HEK293T (cell line): Measurements from ENCODE around the gene SNTB2.
A peak's percentile ranks its signal among the peaks of the same experiment; 100 is the strongest.
"Not testable (repeated sequence)": the region's sequence is repeated elsewhere in the genome, so short reads cannot be mapped to it uniquely, and the experiment has no call there.

Experiments
- CTCF ChIA-PET: fragments of 350-600 bp; formaldehyde crosslinking; extraction: SDS; loops from one replicate; lab custom pipeline; 2021; ENCODE audit warnings: antibody characterized with exemption, inconsistent platforms; lab: Yijun Ruan, JAX
- POLR2A ChIA-PET: fragments of 350-600 bp; formaldehyde crosslinking; extraction: SDS; loops from one replicate; lab custom pipeline; 2020; ENCODE audit warnings: antibody characterized with exemption, inconsistent platforms; lab: Yijun Ruan, JAX
- DNase-seq: peaks from one replicate; pipeline ENCODE4 v3.0.0; 2012; ENCODE audit warnings: mixed read lengths; ENCODE audit errors: extremely low spot score
- ARNT ChIP-seq: fragments of 450-650 bp; IDR thresholded peaks from 2 replicates; pipeline ENCODE4 v1.6.1; 2017; ENCODE audit warnings: mild to moderate bottlenecking
- BHLHE40 ChIP-seq: fragments of 450-650 bp; IDR thresholded peaks from 2 replicates; pipeline ENCODE4 v1.6.1; 2016; ENCODE audit warnings: mild to moderate bottlenecking, moderate library complexity, borderline replicate concordance
- CTBP1 ChIP-seq: fragments of 450-650 bp; IDR thresholded peaks from 2 replicates; pipeline ENCODE4 v1.6.1; 2016; ENCODE audit warnings: borderline replicate concordance
- ELF4 ChIP-seq: fragments of 450-650 bp; IDR thresholded peaks from 2 replicates; pipeline ENCODE4 v1.6.1; 2017; ENCODE audit warnings: antibody characterized with exemption
- FOXA1 ChIP-seq: fragments of 450-650 bp; IDR thresholded peaks from 2 replicates; pipeline ENCODE4 v1.6.1; 2016; ENCODE audit warnings: mild to moderate bottlenecking
- FOXK2 ChIP-seq: fragments of 450-650 bp; IDR thresholded peaks from 2 replicates; pipeline ENCODE4 v1.6.1; 2016; ENCODE audit warnings: mild to moderate bottlenecking
- FOXM1 ChIP-seq: fragments of 450-650 bp; IDR thresholded peaks from 2 replicates; pipeline ENCODE4 v1.6.1; 2017; ENCODE audit warnings: mild to moderate bottlenecking, borderline replicate concordance
- HDGF ChIP-seq: fragments of 450-650 bp; IDR thresholded peaks from 2 replicates; pipeline ENCODE4 v1.6.1; 2017; ENCODE audit warnings: antibody characterized with exemption, borderline replicate concordance
- L3MBTL2 ChIP-seq: fragments of 450-650 bp; conservative IDR thresholded peaks from 2 replicates; pipeline ENCODE4 v1.6.1; 2016; ENCODE audit warnings: mild to moderate bottlenecking
- LEF1 ChIP-seq: fragments of 450-650 bp; IDR thresholded peaks from 2 replicates; pipeline ENCODE4 v1.6.1; 2017; ENCODE audit warnings: mild to moderate bottlenecking, borderline replicate concordance
- NFRKB ChIP-seq: fragments of 450-650 bp; IDR thresholded peaks from 2 replicates; pipeline ENCODE4 v1.6.1; 2016; ENCODE audit warnings: mild to moderate bottlenecking, moderate library complexity
- SP1 ChIP-seq: fragments of 450-650 bp; IDR thresholded peaks from 2 replicates; pipeline ENCODE4 v1.6.1; 2017
- SUZ12 ChIP-seq: fragments of 450-650 bp; IDR thresholded peaks from 2 replicates; pipeline ENCODE4 v1.6.1; 2016; ENCODE audit warnings: mild to moderate bottlenecking
- TARDBP ChIP-seq: fragments of 450-650 bp; IDR thresholded peaks from 2 replicates; pipeline ENCODE4 v1.6.1; 2016
- ZNF384 ChIP-seq: fragments of 450-650 bp; IDR thresholded peaks from 2 replicates; pipeline ENCODE4 v1.6.1; 2016
- TF ChIP-seq, protein P1 (sequence below): fragments of 450-650 bp; IDR thresholded peaks from 2 replicates; pipeline ENCODE4 v1.6.1; 2016

The SNTB2 gene

DNA sequence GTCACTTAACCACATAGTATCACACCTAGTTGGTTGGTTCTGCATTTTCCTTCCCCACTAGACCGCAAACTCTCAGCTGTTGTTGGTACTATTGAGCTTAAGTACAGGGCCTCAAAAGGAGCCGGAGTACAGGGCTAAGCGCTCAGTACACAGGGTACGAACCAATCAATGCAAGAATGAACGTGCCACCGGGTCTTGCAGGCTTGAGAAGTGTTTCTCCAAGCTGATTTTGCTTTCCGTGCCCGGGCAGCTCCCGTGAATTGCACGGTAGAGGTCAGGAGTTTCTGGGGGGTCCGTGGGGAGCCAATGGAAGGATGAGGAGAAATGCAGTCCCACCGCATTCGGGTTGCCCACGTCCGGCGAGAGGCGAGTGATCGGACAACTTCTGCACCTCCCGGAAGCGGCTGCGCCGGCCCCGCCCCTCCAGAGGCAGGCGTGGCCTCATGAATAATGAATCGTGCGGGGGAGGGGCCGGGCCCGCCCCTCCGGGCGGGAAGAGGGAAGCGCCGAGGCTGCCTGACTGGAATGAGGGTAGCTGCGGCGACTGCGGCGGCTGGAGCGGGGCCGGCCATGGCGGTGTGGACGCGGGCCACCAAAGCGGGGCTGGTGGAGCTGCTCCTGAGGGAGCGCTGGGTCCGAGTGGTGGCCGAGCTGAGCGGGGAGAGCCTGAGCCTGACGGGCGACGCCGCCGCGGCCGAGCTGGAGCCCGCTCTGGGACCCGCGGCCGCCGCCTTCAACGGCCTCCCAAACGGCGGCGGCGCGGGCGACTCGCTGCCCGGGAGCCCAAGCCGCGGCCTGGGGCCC lies at the start of gene SNTB2:
TSS of gene SNTB2 (plus strand) at position 523 of the 804 bp plus-strand sequence. CDS start at position 526, 3 bp downstream.
- peak; percentile 92 for DNase-seq
- CTCF ChIA-PET, result no interaction called here
- POLR2A ChIA-PET, result interaction anchor here (0.9 to 1.4 kb wide), 2 partner anchors 8 to 98 kb away, joined by 4 read pairs; no protein-coding TSS in a partner anchor
- TF ChIP-seq ELF4, result peak; percentile 65; the same call in 1 of the 2 replicates
- TF ChIP-seq SP1, result no peak
- TF ChIP-seq HDGF, result no peak
- TF ChIP-seq, protein P1, sequence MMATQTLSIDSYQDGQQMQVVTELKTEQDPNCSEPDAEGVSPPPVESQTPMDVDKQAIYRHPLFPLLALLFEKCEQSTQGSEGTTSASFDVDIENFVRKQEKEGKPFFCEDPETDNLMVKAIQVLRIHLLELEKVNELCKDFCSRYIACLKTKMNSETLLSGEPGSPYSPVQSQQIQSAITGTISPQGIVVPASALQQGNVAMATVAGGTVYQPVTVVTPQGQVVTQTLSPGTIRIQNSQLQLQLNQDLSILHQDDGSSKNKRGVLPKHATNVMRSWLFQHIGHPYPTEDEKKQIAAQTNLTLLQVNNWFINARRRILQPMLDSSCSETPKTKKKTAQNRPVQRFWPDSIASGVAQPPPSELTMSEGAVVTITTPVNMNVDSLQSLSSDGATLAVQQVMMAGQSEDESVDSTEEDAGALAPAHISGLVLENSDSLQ, result peak; percentile 46; the same call in 1 of the 2 replicates
- TF ChIP-seq L3MBTL2, result 0 out of 2 replicates have a peak, but pooled peaks have one; percentile 15

DNA sequence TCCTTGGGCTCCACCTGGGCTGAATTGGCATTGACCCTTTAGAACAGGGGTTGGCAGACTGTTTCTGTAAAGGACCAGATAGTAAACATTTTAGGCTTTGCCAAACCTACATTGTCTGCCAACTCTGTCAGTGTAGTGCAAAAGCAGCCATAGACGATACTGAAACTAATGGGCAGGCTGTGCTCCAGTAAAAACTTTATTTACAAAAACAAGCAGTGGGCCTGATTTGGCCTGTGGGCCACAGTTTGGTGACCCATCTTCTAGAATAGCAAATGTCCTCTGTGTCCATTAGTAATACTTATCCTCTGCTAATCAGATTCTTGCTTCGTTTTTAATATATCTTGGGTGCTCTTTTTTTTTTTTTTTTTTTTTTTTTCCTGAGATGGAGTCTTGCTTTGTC lies 48.4 kb upstream of the SNTB2 start:
- DNase-seq, result no peak
- ChIA-PET POLR2A (no interaction called here), CTCF (no interaction called here)
- no peak for TF ChIP-seq ARNT
- no peak for TF ChIP-seq FOXA1
- no peak for TF ChIP-seq ZNF384
- no peak for TF ChIP-seq ELF4
- TF ChIP-seq FOXM1, result no peak
- TF ChIP-seq NFRKB, result no peak
- no peak for TF ChIP-seq BHLHE40
- no peak for TF ChIP-seq TARDBP

DNA sequence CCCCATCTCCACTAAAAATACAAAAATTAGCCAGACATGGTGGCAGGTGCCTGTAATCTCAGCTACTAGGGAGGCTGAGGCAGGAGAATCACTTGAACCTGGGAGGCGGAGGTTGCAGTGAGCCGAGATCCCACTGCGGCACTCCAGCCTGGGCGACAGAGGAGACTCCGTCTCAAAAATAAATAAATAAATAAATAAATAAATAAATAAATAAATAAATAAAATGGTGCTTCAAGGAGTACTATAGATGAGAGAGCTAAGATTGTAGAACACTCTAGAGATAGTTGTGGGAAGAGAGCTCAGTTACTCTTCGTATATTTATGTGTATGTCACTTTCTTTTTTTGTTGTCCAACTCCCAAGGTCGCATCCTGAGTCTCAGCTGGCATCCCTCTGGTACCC lies 47.5 kb upstream of the SNTB2 start:
- CTCF ChIA-PET, POLR2A ChIA-PET, DNase-seq: not testable (repeated sequence)

DNA sequence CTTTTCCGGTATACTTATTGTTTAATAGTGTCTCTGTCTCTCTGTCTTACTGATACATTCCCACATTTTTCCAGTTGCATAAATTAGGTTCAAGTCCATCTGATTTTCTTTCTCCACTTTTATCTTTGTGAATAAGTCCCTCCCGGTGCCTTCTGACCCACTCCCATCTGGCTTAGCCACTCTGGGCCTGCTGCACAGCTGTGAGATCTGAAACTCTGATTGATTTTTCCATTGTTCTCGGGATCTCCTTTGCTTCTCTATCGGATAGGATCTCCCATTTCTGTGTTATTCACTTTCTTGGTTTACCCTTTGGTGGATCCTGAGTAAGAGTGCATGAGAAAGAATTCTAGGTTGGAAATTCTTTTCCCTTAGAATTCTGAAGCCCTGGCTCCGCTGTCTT lies 46.0 kb upstream of the SNTB2 start:
- ChIA-PET CTCF (interaction anchor here (1.0 kb wide), 1 partner anchor 10 kb away, joined by 4 read pairs; no protein-coding TSS in a partner anchor), POLR2A (interaction anchor here (1.3 kb wide), 1 partner anchor 8 kb away, joined by 3 read pairs; no protein-coding TSS in a partner anchor)
- DNase-seq, result no peak
- TF ChIP-seq FOXM1 (no peak), LEF1 (no peak), FOXK2 (no peak), BHLHE40 (no peak), HDGF (no peak), ZNF384 (no peak), L3MBTL2 (no peak), FOXA1 (no peak), TARDBP (no peak), SUZ12 (no peak), ARNT (no peak), ELF4 (no peak), CTBP1 (no peak), SP1 (no peak)
- TF ChIP-seq, protein P1, result no peak

DNA sequence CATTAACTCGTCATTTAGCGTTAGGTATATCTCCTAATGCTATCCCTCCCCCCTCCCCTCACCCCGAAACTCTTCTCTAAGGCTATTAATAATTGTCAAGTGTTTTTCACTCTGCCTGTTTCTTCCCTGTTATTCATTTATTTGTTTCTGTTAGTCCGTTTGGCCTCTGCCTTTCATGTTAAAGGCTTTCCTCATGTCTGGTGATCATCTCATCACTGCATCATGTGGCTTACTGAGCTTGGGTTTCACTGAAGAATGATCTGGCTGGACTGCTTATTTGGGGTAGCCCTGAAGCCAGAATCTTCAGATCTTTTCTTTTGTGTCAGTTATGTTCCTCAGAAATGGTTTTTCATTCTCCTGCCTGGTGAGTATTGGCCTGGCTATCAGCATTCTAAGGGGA lies 45.0 kb upstream of the SNTB2 start:
- TF ChIP-seq FOXA1, result no peak
- POLR2A ChIA-PET, result interaction anchor here (1.3 kb wide), 1 partner anchor 9 kb away, joined by 3 read pairs; no protein-coding TSS in a partner anchor
- no peak for DNase-seq
- CTCF ChIA-PET, result no interaction called here

DNA sequence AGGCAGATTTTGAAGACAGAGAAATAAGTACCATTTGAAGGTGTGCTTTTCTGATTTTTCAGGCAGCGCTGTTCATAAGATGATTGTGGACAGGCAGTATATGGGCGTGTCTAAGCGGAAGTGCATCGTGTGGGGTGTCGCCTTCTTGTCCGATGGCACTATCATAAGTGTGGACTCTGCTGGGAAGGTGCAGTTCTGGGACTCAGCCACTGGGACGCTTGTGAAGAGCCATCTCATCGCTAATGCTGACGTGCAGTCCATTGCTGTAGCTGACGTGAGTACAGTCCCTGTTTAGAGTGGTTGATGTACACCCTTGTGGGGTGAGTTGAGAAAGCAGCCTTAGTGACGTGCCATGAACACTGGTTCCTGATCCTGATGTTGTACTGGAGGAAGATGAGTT lies 43.8 kb upstream of the SNTB2 start:
- POLR2A ChIA-PET, result no interaction called here
- CTCF ChIA-PET, result no interaction called here
- DNase-seq, result peak; percentile 39
- TF ChIP-seq ARNT (no peak), TARDBP (no peak), FOXK2 (no peak), ELF4 (no peak), L3MBTL2 (no peak), SP1 (no peak), ZNF384 (no peak)

DNA sequence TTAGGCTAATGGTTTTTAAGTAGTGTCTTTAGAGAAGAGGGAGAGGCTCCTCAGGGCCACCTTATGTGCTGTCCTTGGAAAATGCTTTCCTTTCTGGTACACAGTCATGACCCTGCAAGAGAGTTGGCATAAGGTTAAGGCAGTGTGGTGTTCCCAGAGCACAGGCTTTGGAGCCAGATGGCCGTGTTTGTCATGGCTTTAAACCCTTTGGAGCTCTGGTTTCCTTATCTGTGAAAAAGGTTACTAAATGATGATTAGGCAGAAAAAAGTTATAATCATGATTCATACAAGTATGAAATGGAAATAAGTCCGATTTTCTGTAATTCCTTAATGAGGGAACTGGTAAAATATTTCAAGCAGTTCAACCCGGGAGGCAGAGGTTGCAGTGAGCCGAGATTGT lies 41.3 kb upstream of the SNTB2 start:
- ChIA-PET POLR2A (no interaction called here), CTCF (no interaction called here)
- DNase-seq, result no peak

DNA sequence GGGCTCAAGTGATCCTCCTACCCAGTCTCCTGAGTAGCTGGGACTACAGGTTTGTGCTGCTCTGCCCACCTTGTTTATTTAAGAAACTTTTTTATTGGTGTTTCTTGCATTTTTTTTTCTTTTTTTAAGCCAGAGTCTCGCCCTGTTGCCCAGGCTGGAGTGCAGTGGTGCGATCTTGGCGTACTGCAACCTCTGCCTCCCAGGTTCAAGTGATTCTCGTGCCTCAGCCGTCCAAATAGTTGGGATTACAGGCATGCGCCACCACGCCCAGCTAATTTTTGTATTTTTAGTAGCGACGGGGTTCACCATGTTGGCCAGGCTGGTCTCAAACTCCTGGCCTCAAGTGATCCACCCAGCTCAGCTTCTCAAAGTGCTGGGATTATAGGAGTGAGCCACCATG lies 37.3 kb upstream of the SNTB2 start:
- POLR2A ChIA-PET, result not testable (repeated sequence)

More for the DNA sequence above, 41.3 kb upstream of the SNTB2 start:
- TF ChIP-seq FOXM1, result no peak
- TF ChIP-seq LEF1, result no peak
- TF ChIP-seq, protein P1, result no peak
- TF ChIP-seq CTBP1, result no peak
- no peak for TF ChIP-seq BHLHE40
- no peak for TF ChIP-seq SP1
- no peak for TF ChIP-seq FOXK2
- TF ChIP-seq TARDBP, result no peak
- no peak for TF ChIP-seq ELF4
- no peak for TF ChIP-seq L3MBTL2
- TF ChIP-seq SUZ12, result no peak
- no peak for TF ChIP-seq HDGF
- no peak for TF ChIP-seq ARNT
- no peak for TF ChIP-seq FOXA1
- TF ChIP-seq NFRKB, result no peak
- no peak for TF ChIP-seq ZNF384

More for the DNA sequence above, 37.3 kb upstream of the SNTB2 start:
- CTCF ChIA-PET, result interaction anchor here (1.1 to 1.6 kb wide), 4 partner anchors 9 to 140 kb away, joined by 4 to 9 read pairs (median 6); no protein-coding TSS in a partner anchor
- not testable (repeated sequence) for DNase-seq
